Measurements from ENCODE around the gene NDRG3.

GRCh38 chr20:36779656-36780025 lies 33.8 kb upstream of the NDRG3 start:
- TF ChIP-seq CTCF (IDR thresholded peaks at IDR 0.05) = no peak
- TF ChIP-seq POLR2AphosphoS5 (IDR thresholded peaks at IDR 0.05) = no peak
- no peak for TF ChIP-seq EP300 (IDR thresholded peaks at IDR 0.05)
